Mucosa of stomach (tissue), 1 donor: ENCODE results near the gene OGA.
A peak's percentile ranks its signal among the peaks of the same experiment; 100 is the strongest.

Source experiments
- H3K27me3 ChIP-seq: one replicate; pipeline ENCODE4 v1.7.0; 2013; ENCODE audit warnings: mild to moderate bottlenecking, low read length; ENCODE audit not compliant: control insufficient read depth, insufficient read depth
- H3K36me3 ChIP-seq: one replicate; pipeline ENCODE4 v1.7.0; 2013; ENCODE audit warnings: low read length; ENCODE audit not compliant: control insufficient read depth, insufficient read depth
- H3K4me1 ChIP-seq: one replicate; pipeline ENCODE4 v1.7.0; 2013; ENCODE audit warnings: mild to moderate bottlenecking, low read length; ENCODE audit not compliant: control insufficient read depth, insufficient read depth
- H3K4me3 ChIP-seq: one replicate; pipeline ENCODE4 v1.7.0; 2013; ENCODE audit warnings: low read length
- H3K9ac ChIP-seq: one replicate; pipeline ENCODE4 v1.7.0; 2013; ENCODE audit warnings: mild to moderate bottlenecking, low read length, moderate library complexity
- H3K9me3 ChIP-seq: one replicate; pipeline ENCODE4 v1.7.0; 2013; ENCODE audit warnings: mild to moderate bottlenecking, low read length, moderate library complexity; ENCODE audit not compliant: control insufficient read depth
- donor health status: Pancreatic carcinoma.

The OGA gene

GRCh38 chr10:101843032-101844021 is 25.1 kb upstream of the OGA start, which contains the start of gene KCNIP2:
Gene KCNIP2, minus strand, starts transcription at chr10:101843800. Its CDS starts 232 bp downstream, at chr10:101843568.
- H3K4me3 ChIP-seq: no peak within 1 kb of the TSS
- peaks cover 21% of the 10 kb centered on the region for H3K4me1 ChIP-seq

GRCh38 chr10:101841826-101842225 is 23.6 kb upstream of the OGA start:
- Histone ChIP-seq H3K9ac (no peak overlapping the region), H3K27me3 (peaks cover 4% of the 10 kb centered on the region), H3K36me3 (no peaks in the 10 kb centered on the region), H3K9me3 (no peaks in the 10 kb centered on the region), H3K4me3 (no peak overlapping the region), H3K4me1 (peaks cover 21% of the 10 kb centered on the region)

More at GRCh38 chr10:101843032-101844021, 25.1 kb upstream of the OGA start, which contains the start of gene KCNIP2:
- Histone ChIP-seq H3K27me3 (peaks cover 4% of the 10 kb centered on the region), H3K36me3 (no peaks in the 10 kb centered on the region), H3K9ac (no peak within 1 kb of the TSS), H3K9me3 (no peaks in the 10 kb centered on the region)

GRCh38 chr10:101840741-101841453 is 22.7 kb upstream of the OGA start:
- H3K36me3 ChIP-seq: no peaks in the 10 kb centered on the region
- H3K4me1 ChIP-seq: peaks cover 21% of the 10 kb centered on the region
- H3K9ac ChIP-seq: peak overlapping the region; percentile 9
- no peak overlapping the region for H3K4me3 ChIP-seq
- peaks cover 4% of the 10 kb centered on the region for H3K27me3 ChIP-seq
- H3K9me3 ChIP-seq: no peaks in the 10 kb centered on the region

- Histone ChIP-seq H3K9ac (no peak overlapping the region), H3K4me1 (peaks cover 21% of the 10 kb centered on the region), H3K9me3 (no peaks in the 10 kb centered on the region), H3K4me3 (no peak overlapping the region), H3K36me3 (no peaks in the 10 kb centered on the region), H3K27me3 (peaks cover 4% of the 10 kb centered on the region)
Observed at GRCh38 chr10:101840102-101840684, 21.9 kb upstream of the OGA start.

- no peak overlapping the region for H3K4me3 ChIP-seq
- no peaks in the 10 kb centered on the region for H3K9me3 ChIP-seq
- H3K36me3 ChIP-seq: no peaks in the 10 kb centered on the region
- peaks cover 21% of the 10 kb centered on the region for H3K4me1 ChIP-seq
- H3K27me3 ChIP-seq: peaks cover 4% of the 10 kb centered on the region
- H3K9ac ChIP-seq: no peak overlapping the region
Observed at GRCh38 chr10:101839416-101840063, 21.3 kb upstream of the OGA start.

GRCh38 chr10:101839002-101839401 is 20.8 kb upstream of the OGA start:
- H3K4me1 ChIP-seq: peaks cover 21% of the 10 kb centered on the region
- H3K4me3 ChIP-seq: no peak overlapping the region
- no peak overlapping the region for H3K9ac ChIP-seq
- no peaks in the 10 kb centered on the region for H3K36me3 ChIP-seq
- H3K9me3 ChIP-seq: no peaks in the 10 kb centered on the region
- no peaks in the 10 kb centered on the region for H3K27me3 ChIP-seq

- Histone ChIP-seq H3K36me3 (no peaks in the 10 kb centered on the region), H3K4me3 (no peak overlapping the region), H3K27me3 (no peaks in the 10 kb centered on the region), H3K9ac (no peak overlapping the region), H3K4me1 (peaks cover 21% of the 10 kb centered on the region), H3K9me3 (no peaks in the 10 kb centered on the region)
Observed at GRCh38 chr10:101838416-101838970, 20.2 kb upstream of the OGA start.

- Histone ChIP-seq H3K9ac (no peak overlapping the region), H3K4me3 (no peak overlapping the region), H3K36me3 (no peaks in the 10 kb centered on the region), H3K4me1 (peaks cover 21% of the 10 kb centered on the region), H3K9me3 (no peaks in the 10 kb centered on the region), H3K27me3 (no peaks in the 10 kb centered on the region)
Observed at GRCh38 chr10:101837748-101838147, 19.5 kb upstream of the OGA start.

GRCh38 chr10:101835362-101835761 is 17.1 kb upstream of the OGA start:
- Histone ChIP-seq H3K4me3 (no peak overlapping the region), H3K36me3 (no peaks in the 10 kb centered on the region), H3K9ac (no peak overlapping the region), H3K4me1 (peaks cover 20% of the 10 kb centered on the region), H3K9me3 (no peaks in the 10 kb centered on the region), H3K27me3 (no peaks in the 10 kb centered on the region)

GRCh38 chr10:101834341-101834740 is 16.1 kb upstream of the OGA start:
- H3K4me3 ChIP-seq: no peak overlapping the region
- H3K36me3 ChIP-seq: no peaks in the 10 kb centered on the region
- no peaks in the 10 kb centered on the region for H3K9me3 ChIP-seq
- no peak overlapping the region for H3K9ac ChIP-seq
- H3K4me1 ChIP-seq: peaks cover 17% of the 10 kb centered on the region
- H3K27me3 ChIP-seq: no peaks in the 10 kb centered on the region

GRCh38 chr10:101833466-101833865 is 15.2 kb upstream of the OGA start:
- H3K4me3 ChIP-seq: no peak overlapping the region
- no peak overlapping the region for H3K9ac ChIP-seq
- H3K27me3 ChIP-seq: no peaks in the 10 kb centered on the region
- peaks cover 15% of the 10 kb centered on the region for H3K4me1 ChIP-seq
- H3K36me3 ChIP-seq: no peaks in the 10 kb centered on the region
- H3K9me3 ChIP-seq: no peaks in the 10 kb centered on the region
